ENCODE measurements around the gene ID1. TPM values are rescaled to one million over a fixed set of nuclear protein-coding genes. Genes with fewer than 3 reads are reported as not detected.

ID1 gene
- total RNA-seq, 4 donors from 2014 or later: 237 to 353 (median 301) TPM

GRCh38 chr20:31630187-31630790 is 25.2 kb downstream of the ID1 start:
- TF ChIP-seq POLR2A (IDR thresholded peaks at IDR 0.05): no peak
- TF ChIP-seq, protein P1, sequence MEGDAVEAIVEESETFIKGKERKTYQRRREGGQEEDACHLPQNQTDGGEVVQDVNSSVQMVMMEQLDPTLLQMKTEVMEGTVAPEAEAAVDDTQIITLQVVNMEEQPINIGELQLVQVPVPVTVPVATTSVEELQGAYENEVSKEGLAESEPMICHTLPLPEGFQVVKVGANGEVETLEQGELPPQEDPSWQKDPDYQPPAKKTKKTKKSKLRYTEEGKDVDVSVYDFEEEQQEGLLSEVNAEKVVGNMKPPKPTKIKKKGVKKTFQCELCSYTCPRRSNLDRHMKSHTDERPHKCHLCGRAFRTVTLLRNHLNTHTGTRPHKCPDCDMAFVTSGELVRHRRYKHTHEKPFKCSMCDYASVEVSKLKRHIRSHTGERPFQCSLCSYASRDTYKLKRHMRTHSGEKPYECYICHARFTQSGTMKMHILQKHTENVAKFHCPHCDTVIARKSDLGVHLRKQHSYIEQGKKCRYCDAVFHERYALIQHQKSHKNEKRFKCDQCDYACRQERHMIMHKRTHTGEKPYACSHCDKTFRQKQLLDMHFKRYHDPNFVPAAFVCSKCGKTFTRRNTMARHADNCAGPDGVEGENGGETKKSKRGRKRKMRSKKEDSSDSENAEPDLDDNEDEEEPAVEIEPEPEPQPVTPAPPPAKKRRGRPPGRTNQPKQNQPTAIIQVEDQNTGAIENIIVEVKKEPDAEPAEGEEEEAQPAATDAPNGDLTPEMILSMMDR (IDR thresholded peaks at IDR 0.05): no peak
- H3K4me3 ChIP-seq (ENCODE audit: low read depth, poor library complexity, severe bottlenecking): no peak overlapping the region
- DNase-seq (ENCODE audit: low spot score in 2 of 2): no peak
- intact Hi-C loops (cut with DNase I; ENCODE audit: low total_unique reads): loop anchor here (10.0 kb wide), 1 partner anchor 765 kb away; no protein-coding TSS in a partner anchor
- 52 to 56% methylated on average over 2 of the region's 2 CpGs for WGBS, 2 donors

GRCh38 chr20:31632548-31633338 is 27.7 kb downstream of the ID1 start:
- no peak for TF ChIP-seq POLR2A (IDR thresholded peaks at IDR 0.05)
- DNase-seq (ENCODE audit: low spot score in 2 of 2): no peak
- 91 to 95% methylated on average over 40 of the region's 40 CpGs for WGBS, 2 donors
- no peak overlapping the region for H3K4me3 ChIP-seq (ENCODE audit: low read depth, poor library complexity, severe bottlenecking)
- intact Hi-C loops (cut with DNase I; ENCODE audit: low total_unique reads): loop anchor here (10.0 kb wide), 1 partner anchor 762 kb away; no protein-coding TSS in a partner anchor

GRCh38 chr20:31633339-31633914 is 28.3 kb downstream of the ID1 start:
- intact Hi-C loops (cut with DNase I; ENCODE audit: low total_unique reads): loop anchor here (10.0 kb wide), 1 partner anchor 761 kb away; no protein-coding TSS in a partner anchor
- DNase-seq (ENCODE audit: low spot score in 2 of 2): no peak
- WGBS, 2 donors: 87 to 92% methylated on average over 14 of the region's 14 CpGs
- H3K4me3 ChIP-seq (ENCODE audit: low read depth, poor library complexity, severe bottlenecking): no peak overlapping the region
- TF ChIP-seq, protein P1 (IDR thresholded peaks at IDR 0.05): no peak
- no peak for TF ChIP-seq POLR2A (IDR thresholded peaks at IDR 0.05)

- TF ChIP-seq, protein P1 (IDR thresholded peaks at IDR 0.05): no peak
- no peak for TF ChIP-seq POLR2A (IDR thresholded peaks at IDR 0.05)
- 22 to 57% methylated on average over 19 to 30 of the region's 34 CpGs for WGBS, 2 donors
- intact Hi-C loops (cut with DNase I; ENCODE audit: low total_unique reads): loop anchor here (10.0 kb wide), 1 partner anchor 757 kb away; no protein-coding TSS in a partner anchor
- no peak for DNase-seq (ENCODE audit: low spot score in 2 of 2)
- no peak within 1 kb of the TSS for H3K4me3 ChIP-seq (ENCODE audit: low read depth, poor library complexity, severe bottlenecking)
Observed at GRCh38 chr20:31637660-31638059, 32.6 kb downstream of the ID1 start, which contains the start of gene COX4I2. Gene COX4I2, plus strand, starts transcription at chr20:31637912. Its CDS starts 1,106 bp downstream, at chr20:31639018.

DNA sequence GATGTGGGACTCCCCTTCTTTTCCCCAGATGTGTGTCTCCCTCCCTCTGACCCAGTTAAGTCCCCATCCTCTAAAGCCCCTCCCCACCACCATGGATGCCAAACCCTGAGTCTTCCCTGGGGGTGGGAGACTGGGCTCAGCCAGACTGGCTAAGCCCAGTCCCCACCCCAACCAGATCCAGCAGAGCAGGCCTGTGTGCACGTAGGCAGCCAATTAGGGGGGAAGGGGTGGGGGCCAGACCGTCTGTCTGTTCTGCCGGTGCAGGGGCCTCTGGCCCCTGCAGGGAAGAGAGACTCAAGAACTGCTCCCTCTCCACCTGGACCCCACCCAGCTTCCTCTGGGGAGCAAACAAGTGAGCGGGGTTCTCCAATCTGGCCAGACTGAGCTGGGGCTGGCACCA is 33.2 kb downstream of the ID1 start:
- intact Hi-C loops (cut with DNase I; ENCODE audit: low total_unique reads): loop anchor here (10.0 kb wide), 1 partner anchor 756 kb away; no protein-coding TSS in a partner anchor
- 69 to 75% methylated on average over 4 of the region's 4 CpGs for WGBS, 2 donors
- H3K4me3 ChIP-seq (ENCODE audit: low read depth, poor library complexity, severe bottlenecking): no peak overlapping the region
- no peak for DNase-seq (ENCODE audit: low spot score in 2 of 2)
- no peak for TF ChIP-seq POLR2A (IDR thresholded peaks at IDR 0.05)
- TF ChIP-seq, protein P1 (IDR thresholded peaks at IDR 0.05): no peak

- no peak overlapping the region for H3K4me3 ChIP-seq (ENCODE audit: low read depth, poor library complexity, severe bottlenecking)
- 84 to 89% methylated on average over 4 of the region's 4 CpGs for WGBS, 2 donors
- intact Hi-C loops (cut with DNase I; ENCODE audit: low total_unique reads): loop anchor here (10.0 kb wide), 1 partner anchor 756 kb away; no protein-coding TSS in a partner anchor
- no peak for DNase-seq (ENCODE audit: low spot score in 2 of 2)
- no peak for TF ChIP-seq POLR2A (IDR thresholded peaks at IDR 0.05)
- TF ChIP-seq, protein P1 (IDR thresholded peaks at IDR 0.05): no peak
Observed at GRCh38 chr20:31638816-31639215, 33.7 kb downstream of the ID1 start.
